Measurements from ENCODE around the gene MYO18A. TPM values are rescaled to one million over a fixed set of nuclear protein-coding genes. Genes with fewer than 3 reads are reported as not detected.

The MYO18A gene
- total and polyA plus RNA-seq, 2 donors from 2014 or later, result 25.6 to 60.7 TPM

DNA sequence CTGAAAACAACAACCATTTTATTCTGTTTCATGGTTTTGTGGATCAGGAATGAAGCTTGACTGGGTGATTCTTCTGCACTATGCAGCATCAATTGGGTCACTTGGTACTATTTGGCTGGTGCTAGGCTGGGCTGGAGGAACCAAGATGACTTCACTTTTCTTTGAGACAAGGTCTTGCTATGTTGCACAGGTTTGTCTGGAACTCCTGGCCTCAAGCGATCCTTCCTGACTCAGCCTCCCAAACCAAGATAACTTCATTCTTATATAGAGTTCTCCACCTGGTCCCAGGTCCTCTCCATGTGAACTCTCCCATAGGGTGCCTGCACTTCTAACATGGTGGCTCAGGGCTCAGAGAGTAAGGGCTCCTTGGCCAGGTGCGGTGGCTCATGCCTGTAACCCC lies 139.1 kb downstream of the MYO18A start:
- Histone ChIP-seq H3K9me3 (ENCODE audit: control insufficient read depth in 2 of 3, insufficient read depth in 1 of 3, low read length in 3 of 3) (no peaks in the 10 kb centered on the region), H3K4me3 (ENCODE audit: low read length in 3 of 3) (no peak overlapping the region), H3K27me3 (ENCODE audit: control insufficient read depth, insufficient read depth, low read length) (no peaks in the 10 kb centered on the region), H3K4me1 (ENCODE audit: control insufficient read depth in 2 of 3, insufficient read depth in 2 of 3, low read depth in 1 of 3, low read length in 3 of 3) (peaks cover 0 to 7% (median 7%) of the 10 kb centered on the region in 3 donors), H3K9ac (ENCODE audit: low read length in 3 of 3) (no peak overlapping the region), H3K27ac (ENCODE audit: low read depth in 2 of 2, low read length in 2 of 2) (no peak overlapping the region), H3K36me3 (ENCODE audit: control insufficient read depth in 2 of 3, insufficient read depth in 3 of 3, low read length in 3 of 3) (no peaks in the 10 kb centered on the region)
- FAIRE-seq, result no peak
- no peak for DNase-seq
- TF ChIP-seq, protein P1, sequence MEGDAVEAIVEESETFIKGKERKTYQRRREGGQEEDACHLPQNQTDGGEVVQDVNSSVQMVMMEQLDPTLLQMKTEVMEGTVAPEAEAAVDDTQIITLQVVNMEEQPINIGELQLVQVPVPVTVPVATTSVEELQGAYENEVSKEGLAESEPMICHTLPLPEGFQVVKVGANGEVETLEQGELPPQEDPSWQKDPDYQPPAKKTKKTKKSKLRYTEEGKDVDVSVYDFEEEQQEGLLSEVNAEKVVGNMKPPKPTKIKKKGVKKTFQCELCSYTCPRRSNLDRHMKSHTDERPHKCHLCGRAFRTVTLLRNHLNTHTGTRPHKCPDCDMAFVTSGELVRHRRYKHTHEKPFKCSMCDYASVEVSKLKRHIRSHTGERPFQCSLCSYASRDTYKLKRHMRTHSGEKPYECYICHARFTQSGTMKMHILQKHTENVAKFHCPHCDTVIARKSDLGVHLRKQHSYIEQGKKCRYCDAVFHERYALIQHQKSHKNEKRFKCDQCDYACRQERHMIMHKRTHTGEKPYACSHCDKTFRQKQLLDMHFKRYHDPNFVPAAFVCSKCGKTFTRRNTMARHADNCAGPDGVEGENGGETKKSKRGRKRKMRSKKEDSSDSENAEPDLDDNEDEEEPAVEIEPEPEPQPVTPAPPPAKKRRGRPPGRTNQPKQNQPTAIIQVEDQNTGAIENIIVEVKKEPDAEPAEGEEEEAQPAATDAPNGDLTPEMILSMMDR (IDR thresholded peaks at IDR 0.05; ENCODE audit: borderline replicate concordance, extremely low read depth, insufficient read depth), result no peak
- intact Hi-C loops (cut with DNase I), result no loop called here

DNA sequence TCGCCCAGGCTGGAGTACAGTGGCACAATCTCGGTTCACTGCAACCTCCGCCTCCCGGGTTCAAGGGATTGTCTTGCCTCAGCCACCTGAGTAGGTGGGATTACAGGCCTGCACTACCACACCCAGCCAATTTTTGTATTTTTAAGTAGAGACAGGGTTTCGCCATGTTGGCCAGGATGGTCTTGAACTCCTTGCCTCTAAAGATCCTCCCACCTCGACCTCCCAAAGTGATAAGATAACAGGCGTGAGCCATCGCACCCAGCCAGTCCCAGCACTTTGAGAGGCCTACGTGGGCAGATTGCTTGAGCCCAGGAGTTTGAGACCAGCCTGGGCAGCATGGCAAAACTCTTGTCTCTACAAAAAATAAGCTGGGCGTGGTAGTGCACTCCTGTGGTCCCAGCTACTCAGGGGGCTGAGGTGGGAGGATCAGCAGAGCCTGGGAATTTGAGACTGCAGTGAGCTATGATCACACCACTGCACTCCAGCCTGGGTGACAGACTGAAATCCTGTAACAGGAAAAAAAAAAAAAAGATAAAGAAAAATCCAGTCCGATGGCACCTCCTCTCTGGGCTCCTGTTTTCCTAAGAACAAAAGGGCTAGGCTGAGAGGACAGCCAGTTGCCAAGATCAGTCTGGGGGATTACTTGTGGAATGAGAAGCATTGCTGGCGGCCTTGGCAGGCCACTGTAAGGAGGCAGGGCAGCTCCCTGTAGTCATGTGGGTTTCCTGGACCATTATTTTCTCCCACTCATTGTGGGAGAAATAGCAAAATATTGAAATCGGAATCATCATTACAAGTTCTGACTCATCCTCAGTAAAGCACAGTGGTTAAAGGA lies 140.2 kb downstream of the MYO18A start:
- Histone ChIP-seq H3K27ac (ENCODE audit: low read depth in 2 of 2, low read length in 2 of 2) (no peak overlapping the region), H3K4me3 (ENCODE audit: low read length in 3 of 3) (no peak overlapping the region), H3K9ac (ENCODE audit: low read length in 3 of 3) (no peak overlapping the region), H3K36me3 (ENCODE audit: control insufficient read depth in 2 of 3, insufficient read depth in 3 of 3, low read length in 3 of 3) (no peaks in the 10 kb centered on the region), H3K27me3 (ENCODE audit: control insufficient read depth, insufficient read depth, low read length) (no peaks in the 10 kb centered on the region), H3K9me3 (ENCODE audit: control insufficient read depth in 2 of 3, insufficient read depth in 1 of 3, low read length in 3 of 3) (peaks cover 0 to under 1% (median 0%) of the 10 kb centered on the region in 3 donors), H3K4me1 (ENCODE audit: control insufficient read depth in 2 of 3, insufficient read depth in 2 of 3, low read depth in 1 of 3, low read length in 3 of 3) (peaks cover 0 to 7% (median 7%) of the 10 kb centered on the region in 3 donors)
- FAIRE-seq (no peak), DNase-seq (no peak)
- intact Hi-C loops (cut with DNase I), result no loop called here
- TF ChIP-seq, protein P1 (IDR thresholded peaks at IDR 0.05; ENCODE audit: borderline replicate concordance, extremely low read depth, insufficient read depth), result no peak

DNA sequence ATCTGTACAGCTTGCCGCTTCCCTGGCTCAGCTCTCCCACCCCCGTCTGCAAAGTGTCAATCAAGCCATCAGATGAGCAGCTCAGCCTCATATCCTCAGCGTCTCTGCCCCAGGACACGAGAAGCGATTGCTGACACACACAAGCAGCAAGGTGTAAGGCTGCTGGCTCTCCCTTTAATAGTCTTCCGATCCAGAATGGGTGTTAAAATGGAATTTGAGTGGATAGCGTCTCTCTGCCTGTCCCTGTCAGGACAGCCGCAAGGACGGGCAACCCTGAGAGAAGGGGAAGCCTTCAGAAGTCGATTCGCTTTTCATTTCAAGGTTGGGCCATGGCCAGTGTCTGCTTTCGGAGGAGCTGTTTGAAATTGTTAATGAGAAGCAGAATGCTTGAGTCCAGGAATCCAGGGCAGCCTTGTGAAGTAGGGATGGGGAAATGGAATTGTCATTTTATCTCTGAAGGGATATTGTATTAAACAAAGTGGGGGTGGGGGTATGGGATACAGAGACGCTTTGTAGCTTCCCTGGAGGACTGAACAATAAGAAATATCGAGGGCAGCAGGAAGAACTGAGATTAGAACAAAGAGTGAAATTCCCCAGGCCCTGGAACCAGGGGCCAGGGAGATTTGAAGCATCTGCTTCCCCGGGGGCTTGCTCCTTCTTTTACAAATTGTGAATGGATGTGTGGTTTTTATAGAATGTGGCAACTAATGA lies 142.0 kb downstream of the MYO18A start:
- Histone ChIP-seq H3K27ac (ENCODE audit: low read depth in 2 of 2, low read length in 2 of 2) (no peak overlapping the region), H3K4me3 (ENCODE audit: low read length in 3 of 3) (no peak overlapping the region), H3K4me1 (ENCODE audit: control insufficient read depth in 2 of 3, insufficient read depth in 2 of 3, low read depth in 1 of 3, low read length in 3 of 3) (peaks cover 0 to 7% (median 6%) of the 10 kb centered on the region in 3 donors), H3K9ac (ENCODE audit: low read length in 3 of 3) (no peak overlapping the region), H3K36me3 (ENCODE audit: control insufficient read depth in 2 of 3, insufficient read depth in 3 of 3, low read length in 3 of 3) (no peaks in the 10 kb centered on the region), H3K9me3 (ENCODE audit: control insufficient read depth in 2 of 3, insufficient read depth in 1 of 3, low read length in 3 of 3) (peaks cover 0 to 12% (median 5%) of the 10 kb centered on the region in 3 donors), H3K27me3 (ENCODE audit: control insufficient read depth, insufficient read depth, low read length) (no peaks in the 10 kb centered on the region)
- FAIRE-seq (no peak), DNase-seq (no peak)
- intact Hi-C loops (cut with DNase I), result no loop called here
- TF ChIP-seq, protein P1 (IDR thresholded peaks at IDR 0.05; ENCODE audit: borderline replicate concordance, extremely low read depth, insufficient read depth), result no peak

Measured in kidney (tissue), 14 donors.